Stimulated activated CD8-positive, alpha-beta memory T cell treated with anti-CD3 and anti-CD28 coated beads, Interleukin-7, amount 100 ng/mL, for 1 hour (primary cell): ENCODE results near the gene CHRNA4.
"Not testable (repeated sequence)": the region's sequence is repeated elsewhere in the genome, so short reads cannot be mapped to it uniquely, and the experiment has no call there.

Experiments used
- DNase-seq, 2 donors: peaks; one replicate each; pipeline ENCODE4 v3.0.0-alpha.2; 2020; ENCODE audit warnings: low read depth in 2 of 2

CHRNA4 gene

DNA sequence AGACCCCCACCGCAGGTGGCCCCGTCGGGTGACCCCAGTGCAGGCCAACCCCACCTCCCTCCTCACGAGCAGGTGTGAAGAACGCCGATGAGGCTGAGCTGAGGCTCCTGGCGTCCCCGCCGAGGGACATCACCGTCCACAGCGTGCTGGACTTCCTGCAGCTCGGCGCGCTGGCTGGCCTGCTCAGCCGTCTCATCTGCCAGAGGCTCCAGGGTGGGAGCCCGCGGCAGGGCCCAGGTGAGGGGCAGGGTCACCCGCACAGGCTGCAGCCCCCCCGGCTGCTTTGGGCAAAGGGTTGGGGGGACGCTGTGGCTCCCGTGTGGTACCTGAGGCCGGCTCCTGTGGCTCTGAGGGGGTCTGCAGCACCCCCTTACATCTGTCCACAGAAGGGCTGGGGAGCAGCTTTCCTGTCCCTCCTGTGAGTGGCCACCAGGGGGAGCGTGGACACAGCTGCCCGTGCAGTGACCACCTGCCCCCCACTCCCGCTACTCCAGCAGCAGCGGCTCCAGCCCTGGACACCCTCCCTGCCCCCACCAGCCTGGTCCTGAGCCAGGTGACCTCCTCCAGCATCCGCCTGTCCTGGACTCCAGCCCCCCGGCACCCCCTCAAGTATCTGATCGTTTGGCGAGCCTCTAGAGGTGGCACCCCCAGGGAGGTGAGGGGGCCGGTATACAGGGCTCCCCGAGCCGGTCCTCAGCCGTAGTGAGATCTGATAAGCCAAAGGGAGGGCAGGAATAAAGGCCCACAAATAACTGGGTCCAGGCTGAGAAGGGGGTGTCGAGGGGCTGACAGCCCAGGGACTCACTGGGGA lies 51.7 kb downstream of the CHRNA4 start:
- DNase-seq = no peak

DNA sequence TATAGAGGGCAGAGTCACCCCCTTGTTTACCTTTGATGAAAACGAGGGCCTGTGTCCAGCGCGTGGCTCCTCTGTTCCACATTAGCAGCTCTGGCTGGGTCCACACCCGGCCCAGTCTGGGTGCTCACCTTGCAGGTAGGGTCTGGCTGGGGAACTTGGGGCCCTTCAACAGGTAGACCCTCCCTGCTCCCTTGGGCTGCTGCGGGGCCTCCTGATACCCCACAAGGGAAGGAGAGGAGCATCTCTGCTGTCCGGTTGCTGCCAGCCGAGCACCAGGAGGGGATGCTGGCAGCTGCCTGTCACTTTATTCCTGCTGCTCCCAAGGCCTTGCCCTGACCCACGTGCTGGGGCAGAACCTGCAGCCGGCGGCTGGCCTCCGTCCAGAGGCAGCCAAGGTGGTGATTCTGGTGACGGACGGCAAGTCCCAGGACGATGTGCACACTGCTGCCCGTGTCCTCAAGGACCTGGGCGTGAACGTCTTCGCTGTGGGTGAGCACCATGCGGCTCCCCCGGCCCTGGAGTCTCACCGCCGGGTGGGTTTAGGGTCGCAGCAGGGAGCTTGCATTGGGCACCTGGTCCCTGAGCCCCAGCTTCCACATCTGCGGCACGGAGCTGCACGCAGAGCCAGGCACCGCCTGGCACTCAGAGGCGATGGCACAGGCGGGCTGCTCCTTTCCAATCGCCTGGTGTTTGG lies 52.8 kb downstream of the CHRNA4 start:
- no peak for DNase-seq

DNA sequence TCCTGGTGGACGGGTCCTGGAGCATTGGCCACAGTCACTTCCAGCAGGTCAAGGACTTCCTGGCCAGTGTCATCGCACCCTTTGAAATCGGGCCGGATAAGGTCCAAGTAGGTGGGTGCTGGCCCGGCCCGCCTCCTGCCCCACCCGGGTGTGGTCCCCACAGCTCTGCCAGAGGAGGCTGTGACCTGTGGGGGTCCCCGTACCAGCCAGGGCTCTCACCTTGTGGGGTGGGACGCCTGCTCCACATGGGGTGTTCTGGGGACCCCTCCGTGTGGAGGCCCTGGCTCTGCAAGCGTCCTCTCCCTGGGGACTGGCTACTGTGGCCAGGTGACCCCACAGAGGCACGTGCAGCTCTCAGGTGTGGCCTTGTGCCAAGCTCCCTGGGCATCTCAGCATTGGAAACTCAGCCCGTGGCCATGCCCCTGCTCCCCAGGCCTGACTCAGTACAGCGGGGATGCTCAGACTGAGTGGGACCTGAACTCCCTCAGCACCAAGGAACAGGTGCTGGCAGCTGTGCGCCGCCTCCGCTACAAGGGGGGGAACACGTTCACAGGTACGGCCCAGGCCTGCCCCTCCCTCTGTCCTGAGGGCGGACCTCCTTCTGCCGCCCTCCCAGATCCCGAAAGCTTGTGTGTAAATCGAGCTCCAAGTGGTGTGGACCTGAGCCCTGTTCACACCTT lies 53.5 kb downstream of the CHRNA4 start:
- no peak for DNase-seq

DNA sequence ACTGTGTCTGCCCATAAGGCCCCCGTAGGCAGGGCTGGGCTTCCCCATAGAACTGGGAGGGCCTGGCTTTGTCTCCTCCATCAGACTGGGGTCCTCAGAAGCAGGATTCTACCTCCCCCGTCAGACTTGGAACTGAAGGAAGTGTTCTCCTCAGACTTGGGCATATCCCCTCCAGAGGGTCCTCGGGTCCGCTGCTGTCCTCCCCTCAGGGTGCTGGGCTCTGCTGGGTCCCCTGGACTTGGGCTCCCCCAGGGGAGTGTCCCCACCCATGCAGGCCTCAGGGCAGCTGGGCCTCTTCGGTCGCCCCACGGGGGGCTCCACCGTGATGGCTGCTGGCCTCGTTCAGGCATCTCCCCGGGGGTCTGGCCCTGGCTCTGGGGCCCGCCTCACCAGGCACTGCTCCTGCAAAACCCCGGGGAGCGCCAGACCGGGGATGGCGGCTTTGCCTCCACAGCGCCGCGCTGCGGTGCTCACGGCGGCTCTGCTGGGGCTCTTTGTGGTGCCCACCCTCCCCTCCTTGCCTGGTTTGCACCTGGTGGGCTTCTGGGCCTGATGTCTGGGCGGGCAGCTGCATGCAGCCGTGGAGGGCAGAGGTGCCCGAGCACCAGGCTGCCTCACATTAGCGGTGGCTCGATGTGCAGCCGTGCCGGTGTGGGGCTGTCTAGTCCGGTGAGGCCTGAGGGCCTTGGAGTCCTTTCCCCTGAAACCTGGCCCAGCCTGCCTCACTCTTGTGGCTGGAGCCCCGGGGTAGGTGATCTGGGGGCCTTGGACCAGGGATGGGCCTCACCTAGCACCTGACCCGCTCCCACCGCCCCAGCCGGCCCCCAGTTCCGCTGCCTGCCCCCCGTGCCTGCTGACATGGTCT lies 54.2 kb downstream of the CHRNA4 start:
- no peak for DNase-seq

DNA sequence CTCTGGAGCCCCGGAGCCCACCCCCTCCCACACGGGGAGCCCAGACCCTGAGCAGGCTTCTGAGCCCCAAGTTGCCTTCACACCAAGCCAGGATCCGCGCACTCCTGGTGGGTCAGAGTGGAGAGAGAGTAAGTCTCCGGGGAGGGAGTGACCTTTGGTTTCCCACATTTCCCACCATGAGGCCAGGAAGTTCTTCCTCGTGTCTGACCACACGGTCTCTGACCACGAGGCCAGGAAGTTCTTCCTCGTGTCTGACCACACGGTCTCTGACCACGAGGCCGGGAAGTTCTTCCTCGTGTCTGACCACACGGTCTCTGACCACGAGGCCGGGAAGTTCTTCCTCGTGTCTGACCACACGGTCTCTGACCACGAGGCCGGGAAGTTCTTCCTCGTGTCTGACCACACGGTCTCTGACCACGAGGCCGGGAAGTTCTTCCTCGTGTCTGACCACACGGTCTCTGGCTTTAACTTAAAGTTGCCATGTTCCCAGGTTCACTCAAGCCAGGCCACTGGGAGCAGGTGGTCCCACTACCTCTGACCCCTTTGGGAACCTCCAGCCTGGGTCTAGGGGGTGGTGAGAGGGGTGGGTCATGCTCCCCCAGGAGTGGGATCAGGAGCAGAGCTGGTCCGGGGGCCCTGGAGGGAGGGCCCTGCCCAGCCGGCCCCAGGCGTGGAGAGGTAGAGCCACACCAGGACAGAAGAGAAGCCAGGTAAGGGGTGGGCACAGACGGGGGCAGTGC lies 55.0 kb downstream of the CHRNA4 start:
- not testable (repeated sequence) for DNase-seq

DNA sequence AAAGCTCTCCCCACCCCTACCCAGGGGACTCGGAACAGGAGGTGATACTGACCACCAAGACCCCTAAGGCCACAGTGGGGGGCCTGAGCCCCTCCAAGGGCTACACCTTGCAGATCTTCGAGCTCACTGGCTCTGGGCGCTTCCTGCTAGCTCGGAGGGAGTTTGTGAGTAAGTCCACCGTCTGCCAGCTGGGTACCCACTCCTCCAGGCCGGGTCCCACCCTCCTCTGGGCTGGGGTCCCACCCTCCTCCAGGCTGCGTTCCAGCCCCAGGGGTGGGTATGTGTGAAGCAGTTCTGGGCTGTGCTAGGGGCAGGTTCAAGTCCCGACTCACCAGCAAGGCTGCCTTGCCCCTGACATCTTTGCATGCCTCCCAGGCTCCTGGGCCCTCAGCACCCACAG lies 55.8 kb downstream of the CHRNA4 start:
- no peak for DNase-seq

DNA sequence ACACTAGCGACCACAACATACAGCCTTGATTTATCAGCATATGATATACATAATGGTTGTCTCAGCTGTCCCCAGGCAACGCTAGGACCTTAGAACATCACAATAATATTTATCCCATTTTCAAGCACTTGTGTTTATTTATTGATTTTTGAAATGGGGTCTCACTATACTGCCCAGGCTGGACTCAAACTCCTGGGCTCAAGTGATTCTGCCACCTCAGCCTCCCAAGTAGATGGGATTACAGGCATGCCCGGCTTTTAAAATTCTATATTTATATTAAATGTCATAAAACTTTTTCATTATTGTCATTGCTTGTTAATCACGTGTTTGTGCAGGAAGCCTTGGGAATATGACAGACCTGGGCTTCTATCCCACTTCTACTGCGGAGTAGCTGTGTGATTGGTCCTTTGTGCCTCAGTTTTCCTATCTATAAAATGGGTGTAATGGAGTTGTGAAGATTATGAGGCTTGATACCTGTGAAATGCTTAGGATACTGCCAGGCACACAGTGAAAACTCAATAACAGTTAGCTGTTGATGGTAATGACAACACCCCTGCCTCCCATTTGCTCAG lies 58.0 kb downstream of the CHRNA4 start:
- no peak for DNase-seq

DNA sequence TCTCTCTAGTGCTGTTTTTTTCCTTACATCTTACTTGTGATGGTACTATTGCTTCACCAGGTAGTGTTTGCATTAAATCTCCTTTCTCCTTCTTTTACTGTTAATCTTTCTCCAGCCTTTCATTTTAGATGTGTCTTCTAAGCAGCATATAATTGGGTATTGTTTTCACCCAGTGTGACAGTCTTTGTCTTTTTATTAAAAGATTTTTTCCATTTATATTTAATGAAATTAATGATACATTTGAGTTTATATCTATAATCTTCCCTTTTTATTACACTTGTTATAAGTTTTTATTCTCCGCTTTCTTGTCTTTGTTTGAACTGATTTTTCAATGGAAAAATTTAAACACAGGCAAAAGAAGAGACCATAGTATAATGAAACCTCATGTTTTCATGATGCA lies 59.5 kb downstream of the CHRNA4 start:
- DNase-seq = no peak

DNA sequence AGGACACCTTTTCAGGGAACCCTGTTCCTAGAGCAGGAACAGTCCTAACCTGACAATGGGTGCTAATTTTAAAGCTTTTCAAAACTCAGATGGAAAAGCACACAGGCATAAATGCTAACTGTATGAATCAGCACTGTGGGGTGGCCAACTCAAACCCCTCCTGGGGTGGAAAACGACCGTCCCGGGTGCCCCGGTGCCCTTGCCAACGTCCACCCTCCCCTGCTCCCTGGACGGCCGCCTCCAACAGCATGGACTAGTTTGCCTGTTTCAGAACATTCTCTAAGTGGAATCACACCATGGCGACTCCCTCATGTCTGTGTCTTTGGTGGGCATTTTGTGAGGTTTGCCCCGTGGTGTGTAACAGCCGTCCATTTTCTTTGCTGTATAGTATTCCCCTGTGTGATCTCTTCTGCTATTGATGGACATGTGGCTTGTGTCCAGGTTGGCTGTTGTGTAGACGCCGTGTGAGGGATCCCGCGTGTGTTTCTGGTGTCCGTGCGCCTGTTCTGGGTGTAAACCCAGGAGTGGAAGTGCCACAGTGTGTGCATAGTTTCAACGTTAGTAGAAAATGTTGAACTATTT lies 62.3 kb downstream of the CHRNA4 start:
- DNase-seq = no peak

DNA sequence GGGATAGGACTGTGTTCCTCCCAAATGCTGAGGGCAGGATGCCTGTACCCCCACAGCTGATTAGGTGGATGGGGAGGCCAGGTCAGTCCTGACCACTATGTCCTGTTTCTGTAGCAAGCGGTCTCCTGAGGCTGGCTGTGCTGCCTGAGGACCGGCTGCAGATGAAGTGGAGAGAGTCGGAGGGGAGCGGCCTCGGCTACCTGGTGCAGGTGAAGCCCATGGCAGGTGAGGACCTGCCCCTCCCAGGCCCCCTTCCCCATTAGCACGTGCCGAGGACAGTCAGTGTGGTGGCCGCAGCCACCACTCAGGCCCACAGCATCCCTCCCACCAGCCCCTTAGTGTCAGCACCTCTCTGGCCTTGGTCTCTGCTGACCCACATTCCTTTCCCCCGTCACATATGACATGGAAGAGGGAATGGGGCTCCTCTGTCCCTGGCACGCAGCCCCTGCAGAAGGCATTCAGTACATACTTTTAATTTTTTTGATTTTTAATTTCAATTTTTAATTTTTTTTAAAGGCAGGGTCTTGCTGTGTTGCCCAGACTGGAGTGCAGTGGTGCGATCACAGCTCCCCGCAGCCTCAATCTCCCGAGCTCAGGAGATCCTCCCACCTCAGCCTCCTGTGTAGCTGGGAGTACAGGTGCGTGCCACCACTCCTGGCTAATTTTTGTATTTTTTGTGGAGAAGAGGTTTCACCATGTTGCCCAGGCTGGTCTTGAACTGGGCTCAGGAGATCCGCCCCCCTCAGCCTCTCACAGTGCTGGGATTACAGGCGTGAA lies 63.2 kb downstream of the CHRNA4 start:
- no peak for DNase-seq

DNA sequence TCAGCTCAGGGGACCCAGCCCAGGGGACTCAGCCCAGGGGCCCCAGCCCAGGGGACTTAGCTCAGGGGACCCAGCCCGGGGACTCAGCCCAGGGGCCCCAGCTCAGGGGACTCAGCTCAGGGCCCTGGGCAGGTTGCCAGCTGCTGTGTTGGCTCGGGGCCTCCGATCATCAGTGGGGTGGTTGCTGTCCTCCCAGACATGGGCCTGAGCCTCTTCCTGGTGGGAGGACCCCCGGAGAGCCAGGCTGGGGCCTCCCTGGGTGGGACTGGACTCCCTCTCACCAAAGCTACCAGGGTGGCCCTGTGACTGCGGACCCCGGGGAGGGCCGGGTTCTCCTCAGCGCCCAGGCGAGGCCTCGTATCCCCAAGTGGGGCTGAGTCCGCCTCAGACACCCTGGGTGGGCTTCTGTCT lies 63.8 kb downstream of the CHRNA4 start:
- DNase-seq = no peak

DNA sequence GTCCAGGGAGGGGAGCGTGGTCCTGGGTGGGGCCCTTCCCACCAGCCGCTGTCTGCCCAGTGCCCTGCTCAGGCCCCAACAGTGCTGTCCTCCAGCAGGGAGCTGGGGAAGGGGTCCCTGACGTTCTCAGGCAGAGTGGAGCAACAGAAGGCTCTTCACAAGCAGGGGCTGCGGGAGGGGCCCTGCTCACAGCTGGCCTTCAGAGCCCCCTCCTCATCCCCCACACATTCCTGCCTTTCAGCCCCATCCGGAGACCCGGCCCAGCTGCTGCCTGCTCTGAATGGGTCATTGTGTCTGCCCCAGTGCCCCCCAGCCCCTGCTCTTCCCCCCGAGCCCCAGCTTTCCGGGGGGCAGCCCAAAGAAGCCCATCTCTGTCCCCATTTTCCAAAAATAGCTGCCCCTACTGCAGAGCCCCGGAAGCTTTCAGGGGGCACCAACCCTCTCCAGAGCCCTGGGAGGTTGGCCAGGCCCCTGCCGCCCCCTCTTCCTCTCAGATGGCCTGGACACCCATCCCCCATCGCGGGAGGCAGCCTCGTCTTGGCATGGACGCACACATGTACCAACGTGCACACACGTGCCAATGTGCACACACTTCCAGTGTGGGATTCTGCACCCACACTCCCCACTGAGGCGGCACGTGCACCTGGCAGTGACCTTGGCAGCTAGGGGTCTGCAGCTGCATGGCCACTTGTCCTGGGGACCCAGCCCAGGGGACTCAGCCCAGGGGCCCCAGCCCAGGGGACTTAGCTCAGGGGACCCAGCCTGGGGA lies 64.4 kb downstream of the CHRNA4 start:
- DNase-seq = no peak

DNA sequence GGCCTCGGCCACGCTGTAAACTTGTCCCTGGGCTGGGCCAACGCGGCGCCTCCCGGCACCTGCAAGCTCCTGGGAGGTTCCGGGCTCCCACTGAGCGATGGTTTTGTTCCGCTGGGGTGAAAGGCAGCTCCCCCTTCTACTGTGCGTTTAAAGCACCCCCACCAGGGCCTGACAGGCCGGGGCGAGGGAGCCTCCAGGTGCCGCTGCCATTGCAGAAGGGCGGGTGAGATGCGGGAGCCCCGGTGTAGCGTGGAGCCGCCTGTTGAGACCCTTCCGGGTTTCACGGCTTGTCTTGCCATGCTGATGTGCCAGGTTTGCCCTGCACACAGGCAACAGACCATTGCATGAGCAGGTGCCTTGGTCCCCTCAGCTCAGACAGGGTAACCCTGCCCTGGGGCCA lies 65.3 kb downstream of the CHRNA4 start:
- no peak for DNase-seq

DNA sequence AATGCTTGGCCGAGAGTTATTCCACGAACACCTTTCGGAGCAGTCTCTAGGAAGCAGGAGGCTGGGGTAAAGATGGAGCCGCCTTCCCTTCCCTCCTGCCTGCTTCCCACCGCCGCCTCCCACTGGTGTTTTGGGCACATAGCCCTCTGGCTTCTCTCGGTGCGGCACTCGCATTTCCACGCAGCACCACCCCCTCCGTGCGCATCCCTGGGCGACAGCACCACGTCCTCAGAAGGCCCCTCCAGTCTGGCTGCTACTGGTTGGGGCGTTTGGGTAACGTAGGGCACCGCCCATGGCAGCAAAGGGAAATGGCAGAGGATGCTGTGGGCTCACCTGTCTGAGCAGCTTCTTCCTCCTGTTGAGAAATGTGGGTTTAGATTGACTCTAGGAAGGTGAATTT lies 65.7 kb downstream of the CHRNA4 start:
- DNase-seq = no peak

DNA sequence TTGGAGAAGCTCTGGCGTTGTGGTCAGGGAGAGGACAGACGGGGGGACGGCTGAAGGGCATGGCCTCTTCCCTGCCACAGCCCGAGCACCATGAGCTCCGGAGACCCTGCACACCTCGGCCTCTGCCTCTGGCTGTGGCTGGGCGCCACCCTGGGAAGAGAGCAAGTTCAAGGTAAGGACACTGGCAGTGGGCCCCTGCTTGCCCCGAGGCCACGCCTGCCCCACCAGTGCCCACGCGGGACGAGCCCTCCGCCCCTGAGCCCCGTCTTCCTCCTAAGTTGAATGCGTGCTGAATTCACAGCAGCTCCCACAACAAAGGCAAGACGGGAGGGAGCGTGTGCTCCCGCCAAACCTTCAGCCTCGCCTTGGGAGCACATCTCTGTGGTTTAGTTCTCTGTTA lies 66.1 kb downstream of the CHRNA4 start:
- DNase-seq = no peak

DNA sequence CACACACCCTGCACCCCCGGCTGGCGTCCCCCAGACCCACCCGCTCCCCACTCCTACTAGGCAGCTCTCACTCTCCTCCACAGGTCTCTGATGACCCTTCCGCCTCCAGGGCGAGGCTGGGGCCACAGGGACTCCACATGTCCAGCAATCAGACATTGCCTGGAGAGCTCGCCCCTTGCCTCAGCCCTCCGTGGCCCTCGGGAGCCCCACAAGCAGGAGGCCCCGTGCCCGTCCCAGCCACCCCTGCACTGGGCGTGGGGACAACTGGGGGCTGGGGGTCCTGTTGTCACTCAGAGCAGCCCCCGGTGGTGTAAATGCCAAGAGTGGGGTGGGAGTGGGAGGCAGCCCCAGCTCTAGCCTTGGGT lies 66.6 kb downstream of the CHRNA4 start:
- DNase-seq = no peak

DNA sequence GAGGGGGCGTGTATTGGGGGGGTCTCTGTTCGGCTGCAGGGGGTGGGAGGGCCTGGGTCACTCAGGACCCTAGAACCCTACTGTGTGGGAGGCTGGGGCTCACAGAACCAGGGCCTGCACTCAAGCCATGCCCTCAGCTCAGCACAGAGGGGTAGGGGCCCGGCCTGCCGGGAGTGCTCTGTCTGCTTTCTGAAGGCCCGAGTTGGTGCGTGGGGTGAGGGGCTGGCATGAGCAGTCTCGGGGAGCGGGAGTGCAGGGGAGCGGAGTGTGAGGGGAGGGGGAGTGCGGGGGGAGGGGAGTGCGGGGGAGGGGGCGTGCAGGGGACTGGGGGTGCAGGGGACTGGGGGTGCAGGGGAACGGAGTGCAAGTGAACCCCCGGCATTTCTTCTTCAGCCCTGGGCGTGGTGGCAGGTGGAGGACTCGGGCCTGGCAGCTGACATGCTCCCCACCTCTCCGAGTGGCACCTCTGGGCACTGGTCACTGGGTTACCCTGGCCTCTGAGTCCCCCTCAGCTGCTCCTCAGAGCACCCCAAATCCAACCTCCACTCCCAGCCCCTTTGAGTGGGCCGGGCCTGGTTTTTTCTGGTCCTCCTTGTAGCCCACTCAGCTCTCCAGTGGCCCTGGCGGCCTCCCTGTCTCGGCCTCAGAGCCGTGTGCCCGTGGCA lies 67.1 kb downstream of the CHRNA4 start:
- DNase-seq = no peak

DNA sequence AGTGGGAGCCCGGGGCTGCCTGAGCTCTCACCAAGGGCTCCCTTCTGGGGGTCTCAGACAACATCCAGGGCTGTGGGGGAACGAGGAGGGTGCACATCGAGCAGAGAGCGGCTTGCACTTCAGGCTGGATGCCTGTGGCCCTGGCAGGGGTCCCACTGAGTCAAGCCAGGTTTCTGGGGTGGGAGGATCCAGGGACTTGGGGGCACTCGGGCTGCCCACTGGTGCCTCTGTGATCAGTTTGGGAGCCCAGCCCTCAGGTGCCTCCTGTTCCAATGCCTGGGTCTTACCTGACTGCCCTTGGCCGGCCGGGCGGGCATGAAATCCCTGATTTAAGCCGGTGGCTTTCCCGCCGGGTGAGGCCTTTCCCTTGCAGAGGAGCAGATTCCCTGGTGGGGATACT lies 67.7 kb downstream of the CHRNA4 start:
- DNase-seq = no peak
